ENCODE measurements around the gene DKKL1.

Gene DKKL1

GRCh38 chr19:49391581-49392399, 28.1 kb downstream of the DKKL1 start:
- Histone ChIP-seq H3K4me1 (ENCODE audit: insufficient read depth, low read length) (no peaks in the 10 kb centered on the region), H3K9ac (ENCODE audit: low read length) (no peak overlapping the region), H3K27me3 (ENCODE audit: control insufficient read depth in 1 of 2, insufficient read depth in 2 of 2, low read length in 2 of 2) (peaks cover 0 to 14% of the 10 kb centered on the region in 2 donors), H3K36me3 (ENCODE audit: insufficient read depth, low read length) (no peaks in the 10 kb centered on the region), H3K4me3 (ENCODE audit: low read depth in 1 of 2, low read length in 2 of 2) (no peak overlapping the region), H3K27ac (ENCODE audit: low read depth, low read length) (no peak overlapping the region), H3K9me3 (ENCODE audit: low read length) (no peaks in the 10 kb centered on the region)

- Histone ChIP-seq H3K9me3 (ENCODE audit: low read length) (no peaks in the 10 kb centered on the region), H3K36me3 (ENCODE audit: insufficient read depth, low read length) (no peaks in the 10 kb centered on the region), H3K4me1 (ENCODE audit: insufficient read depth, low read length) (no peaks in the 10 kb centered on the region), H3K9ac (ENCODE audit: low read length) (no peak overlapping the region), H3K4me3 (ENCODE audit: low read depth in 1 of 2, low read length in 2 of 2) (no peak overlapping the region), H3K27ac (ENCODE audit: low read depth, low read length) (no peak overlapping the region), H3K27me3 (ENCODE audit: control insufficient read depth in 1 of 2, insufficient read depth in 2 of 2, low read length in 2 of 2) (peaks cover 0 to 14% of the 10 kb centered on the region in 2 donors)
Measured at GRCh38 chr19:49393881-49394280, 30.2 kb downstream of the DKKL1 start.

GRCh38 chr19:49395581-49396407, 32.1 kb downstream of the DKKL1 start:
- Histone ChIP-seq H3K9ac (ENCODE audit: low read length) (no peak overlapping the region), H3K4me1 (ENCODE audit: insufficient read depth, low read length) (no peaks in the 10 kb centered on the region), H3K4me3 (ENCODE audit: low read depth in 1 of 2, low read length in 2 of 2) (no peak overlapping the region), H3K9me3 (ENCODE audit: low read length) (no peaks in the 10 kb centered on the region), H3K27me3 (ENCODE audit: control insufficient read depth in 1 of 2, insufficient read depth in 2 of 2, low read length in 2 of 2) (peaks cover 0 to 14% of the 10 kb centered on the region in 2 donors), H3K27ac (ENCODE audit: low read depth, low read length) (no peak overlapping the region), H3K36me3 (ENCODE audit: insufficient read depth, low read length) (no peaks in the 10 kb centered on the region)

- Histone ChIP-seq H3K4me1 (ENCODE audit: insufficient read depth, low read length) (no peaks in the 10 kb centered on the region), H3K9me3 (ENCODE audit: low read length) (no peaks in the 10 kb centered on the region), H3K9ac (ENCODE audit: low read length) (no peak overlapping the region), H3K36me3 (ENCODE audit: insufficient read depth, low read length) (no peaks in the 10 kb centered on the region), H3K27ac (ENCODE audit: low read depth, low read length) (no peak overlapping the region), H3K27me3 (ENCODE audit: control insufficient read depth in 1 of 2, insufficient read depth in 2 of 2, low read length in 2 of 2) (peaks cover 0 to 14% of the 10 kb centered on the region in 2 donors), H3K4me3 (ENCODE audit: low read depth in 1 of 2, low read length in 2 of 2) (no peak overlapping the region)
Measured at GRCh38 chr19:49396738-49397505, 33.2 kb downstream of the DKKL1 start.

- no peaks in the 10 kb centered on the region for H3K4me1 ChIP-seq (ENCODE audit: insufficient read depth, low read length)
- H3K9me3 ChIP-seq (ENCODE audit: low read length), result no peaks in the 10 kb centered on the region
- H3K27ac ChIP-seq (ENCODE audit: low read depth, low read length), result no peak overlapping the region
- H3K9ac ChIP-seq (ENCODE audit: low read length), result no peak overlapping the region
- H3K27me3 ChIP-seq (ENCODE audit: control insufficient read depth in 1 of 2, insufficient read depth in 2 of 2, low read length in 2 of 2), result peaks cover 0 to 14% of the 10 kb centered on the region in 2 donors
- no peak overlapping the region for H3K4me3 ChIP-seq (ENCODE audit: low read depth in 1 of 2, low read length in 2 of 2)
- H3K36me3 ChIP-seq (ENCODE audit: insufficient read depth, low read length), result no peaks in the 10 kb centered on the region
Measured at GRCh38 chr19:49398001-49398615, 34.4 kb downstream of the DKKL1 start.

- no peaks in the 10 kb centered on the region for H3K9me3 ChIP-seq (ENCODE audit: low read length)
- no peaks in the 10 kb centered on the region for H3K36me3 ChIP-seq (ENCODE audit: insufficient read depth, low read length)
- no peak overlapping the region for H3K4me3 ChIP-seq (ENCODE audit: low read depth in 1 of 2, low read length in 2 of 2)
Measured at GRCh38 chr19:49398931-49399330, 35.3 kb downstream of the DKKL1 start.

GRCh38 chr19:49400029-49400428, 36.4 kb downstream of the DKKL1 start:
- no peaks in the 10 kb centered on the region for H3K9me3 ChIP-seq (ENCODE audit: low read length)
- no peak overlapping the region for H3K4me3 ChIP-seq (ENCODE audit: low read depth in 1 of 2, low read length in 2 of 2)
- H3K9ac ChIP-seq (ENCODE audit: low read length), result no peak overlapping the region
- no peak overlapping the region for H3K27ac ChIP-seq (ENCODE audit: low read depth, low read length)
- H3K4me1 ChIP-seq (ENCODE audit: insufficient read depth, low read length), result no peaks in the 10 kb centered on the region
- peaks cover 0 to 2% of the 10 kb centered on the region in 2 donors for H3K27me3 ChIP-seq (ENCODE audit: control insufficient read depth in 1 of 2, insufficient read depth in 2 of 2, low read length in 2 of 2)
- no peaks in the 10 kb centered on the region for H3K36me3 ChIP-seq (ENCODE audit: insufficient read depth, low read length)

More at GRCh38 chr19:49398931-49399330, 35.3 kb downstream of the DKKL1 start:
- Histone ChIP-seq H3K4me1 (ENCODE audit: insufficient read depth, low read length) (no peaks in the 10 kb centered on the region), H3K9ac (ENCODE audit: low read length) (no peak overlapping the region), H3K27me3 (ENCODE audit: control insufficient read depth in 1 of 2, insufficient read depth in 2 of 2, low read length in 2 of 2) (peaks cover 0 to 13% of the 10 kb centered on the region in 2 donors), H3K27ac (ENCODE audit: low read depth, low read length) (no peak overlapping the region)

GRCh38 chr19:49403404-49404187, 39.9 kb downstream of the DKKL1 start:
- Histone ChIP-seq H3K4me1 (ENCODE audit: insufficient read depth, low read length) (no peaks in the 10 kb centered on the region), H3K9me3 (ENCODE audit: low read length) (no peaks in the 10 kb centered on the region), H3K9ac (ENCODE audit: low read length) (no peak overlapping the region), H3K36me3 (ENCODE audit: insufficient read depth, low read length) (no peaks in the 10 kb centered on the region), H3K27ac (ENCODE audit: low read depth, low read length) (no peak overlapping the region), H3K27me3 (ENCODE audit: control insufficient read depth in 1 of 2, insufficient read depth in 2 of 2, low read length in 2 of 2) (no peaks in the 10 kb centered on the region), H3K4me3 (ENCODE audit: low read depth in 1 of 2, low read length in 2 of 2) (no peak overlapping the region)

- Histone ChIP-seq H3K9me3 (ENCODE audit: low read length) (no peaks in the 10 kb centered on the region), H3K27me3 (ENCODE audit: control insufficient read depth in 1 of 2, insufficient read depth in 2 of 2, low read length in 2 of 2) (no peaks in the 10 kb centered on the region), H3K4me1 (ENCODE audit: insufficient read depth, low read length) (no peaks in the 10 kb centered on the region), H3K9ac (ENCODE audit: low read length) (no peak overlapping the region), H3K4me3 (ENCODE audit: low read depth in 1 of 2, low read length in 2 of 2) (no peak overlapping the region), H3K27ac (ENCODE audit: low read depth, low read length) (no peak overlapping the region), H3K36me3 (ENCODE audit: insufficient read depth, low read length) (no peaks in the 10 kb centered on the region)
Measured at GRCh38 chr19:49407079-49407478, 43.4 kb downstream of the DKKL1 start.

- Histone ChIP-seq H3K9ac (ENCODE audit: low read length) (no peak overlapping the region), H3K36me3 (ENCODE audit: insufficient read depth, low read length) (no peaks in the 10 kb centered on the region), H3K27ac (ENCODE audit: low read depth, low read length) (no peak overlapping the region), H3K4me3 (ENCODE audit: low read depth in 1 of 2, low read length in 2 of 2) (no peak overlapping the region), H3K4me1 (ENCODE audit: insufficient read depth, low read length) (no peaks in the 10 kb centered on the region), H3K27me3 (ENCODE audit: control insufficient read depth in 1 of 2, insufficient read depth in 2 of 2, low read length in 2 of 2) (no peaks in the 10 kb centered on the region), H3K9me3 (ENCODE audit: low read length) (no peaks in the 10 kb centered on the region)
Measured at GRCh38 chr19:49407482-49408015, 43.9 kb downstream of the DKKL1 start.

All from muscle layer of colon (tissue), 2 donors.